ENCODE data around the gene HSDL1. TPM values are rescaled to one million over a fixed set of nuclear protein-coding genes. Genes with fewer than 3 reads are reported as not detected.
A peak's percentile ranks its signal among the peaks of the same experiment; 100 is the strongest.

Gene HSDL1
- total and polyA plus RNA-seq, 10 of the 15 experiments (the other 5 are each of a cell fraction or from before 2014, with no cell fraction given), result 2.0 to 13.4 (median 5.6) TPM

GRCh38 chr16:84191466-84191865, 46.5 kb upstream of the HSDL1 start (continued):
- TF ChIP-seq ZNF687 (IDR thresholded peaks at IDR 0.05) (no peak), POLR2AphosphoS2 (IDR thresholded peaks at IDR 0.05; ENCODE audit: low read depth, low read length) (no peak)

GRCh38 chr16:84190731-84191388, 45.9 kb upstream of the HSDL1 start, which contains the start of gene ADAD2:
Gene ADAD2 (plus strand): TSS chr16:84191157. CDS start chr16:84191231, 74 bp downstream.
- Histone ChIP-seq H2AFZ (ENCODE audit: control insufficient read depth, low read depth, low read length) (no peak within 1 kb of the TSS), H3K4me3 (no peak within 1 kb of the TSS), H3K4me2 (ENCODE audit: control insufficient read depth, insufficient read depth) (no peak within 1 kb of the TSS), H3K79me2 (ENCODE audit: control insufficient read depth, insufficient read depth, low read length) (peaks cover 10% of the 10 kb centered on the region), H3K27me3 (replicated peaks in 1 of 2; ENCODE audit: control insufficient read depth in 2 of 2, insufficient read depth in 2 of 2, low read length in 1 of 2) (no peaks in the 10 kb centered on the region), H3K4me1 (ENCODE audit: control insufficient read depth, insufficient read depth, low read length) (no peaks in the 10 kb centered on the region), H4K20me1 (ENCODE audit: control insufficient read depth, insufficient read depth) (no peaks in the 10 kb centered on the region), H3K27ac (ENCODE audit: control insufficient read depth, insufficient read depth) (no peak within 1 kb of the TSS), H3K9ac (ENCODE audit: control insufficient read depth, insufficient read depth, low read length) (no peak within 1 kb of the TSS), H3K36me3 (ENCODE audit: control insufficient read depth in 2 of 2, insufficient read depth in 2 of 2, low read length in 1 of 2) (no peaks in the 10 kb centered on the region), H3K9me3 (replicated peaks; ENCODE audit: control insufficient read depth, insufficient read depth, low read length) (no peaks in the 10 kb centered on the region)
- no peak for ATAC-seq
- SMC1A ChIA-PET (ENCODE audit: uncharacterized antibody, unreplicated experiment), result no interaction called here
- WGBS (ENCODE audit: insufficient coverage, insufficient replicate concordance, low lambda C conversion rate, missing lambda C conversion rate), result 81% methylated on average over 38 of the region's 47 CpGs
- in situ Hi-C loops (cut with MboI) (no loop called here), intact Hi-C loops (cut with micrococcal nuclease; ENCODE audit: unreplicated experiment) (no loop called here)
- TF ChIP-seq TAF1 (IDR thresholded peaks at IDR 0.05; ENCODE audit: borderline replicate concordance, low read depth, low read length) (no peak), RCOR1 (conservative IDR thresholded peaks at IDR 0.05; ENCODE audit: low read depth, low read length) (no peak), STAT3 (IDR thresholded peaks at IDR 0.05; ENCODE audit: low read depth, low read length) (no peak), ZBTB40 (IDR thresholded peaks at IDR 0.05; ENCODE audit: borderline replicate concordance) (no peak), SP1 (IDR thresholded peaks at IDR 0.05; ENCODE audit: low read depth, low read length) (peak; percentile 49), PBX3 (IDR thresholded peaks at IDR 0.05; ENCODE audit: insufficient replicate concordance, low read depth, low read length) (peak; percentile 87), NFYB (IDR thresholded peaks at IDR 0.05; ENCODE audit: insufficient read depth, low read depth, low read length) (peak; percentile 69; the same call in 1 of the 2 replicates), HDAC6 (IDR thresholded peaks at IDR 0.05; ENCODE audit: unreplicated experiment) (no peak), PKNOX1 (IDR thresholded peaks at IDR 0.05) (peak; percentile 88)
- POLR2A ChIA-PET, result no interaction called here
- CTCF ChIA-PET, result interaction anchor here (4.8 kb wide), 1 partner anchor 104 kb away, joined by 102 read pairs; no protein-coding TSS in a partner anchor
- RAD21 ChIA-PET (ENCODE audit: unreplicated experiment), result no interaction called here
- no TSS peak for BruUV-seq (replicated peaks)
- no peak for DNase-seq (ENCODE audit: low read depth, low spot score)
- FAIRE-seq, result no peak
